Right lung (tissue), 5 donors: ENCODE results near the gene PPP2R3B. TPM values are rescaled to one million over a fixed set of nuclear protein-coding genes. Genes with fewer than 3 reads are reported as not detected.
A peak's percentile ranks its signal among the peaks of the same experiment; 100 is the strongest.
"Not testable (repeated sequence)": the region's sequence is repeated elsewhere in the genome, so short reads cannot be mapped to it uniquely, and the experiment has no call there.

Source experiments
- DNase-seq, 2 donors: peaks; one replicate each; pipeline ENCODE4 v3.0.0-alpha.2; 2013
- polyA plus RNA-seq, 5 donors: library from polyadenylated mRNA; unstranded; fragments of 120-200 nt; gene quantifications; one replicate each; pipeline versions ENCODE4 v1.2.1 to v1.2.3, GENCODE V29; 2013; ENCODE audit warnings: inconsistent platforms in 1 of 5, low replicate concordance in 1 of 5; ENCODE audit not compliant: insufficient read length in 5 of 5, insufficient read depth in 1 of 5

PPP2R3B gene
- polyA plus RNA-seq, 5 donors = 13.9 to 36.2 (median 23.5) TPM

- DNase-seq = no peak
Observed at GRCh38 chrX:413322-414201, 26.9 kb upstream of the PPP2R3B start.

- no peak for DNase-seq
Observed at GRCh38 chrX:410296-410695, 23.6 kb upstream of the PPP2R3B start.

- DNase-seq = no peak
Observed at GRCh38 chrX:405149-405548, 18.4 kb upstream of the PPP2R3B start.

- DNase-seq = no peak
Observed at GRCh38 chrX:404656-405055, 17.9 kb upstream of the PPP2R3B start.

- DNase-seq = no peak
Observed at GRCh38 chrX:402857-403256, 16.1 kb upstream of the PPP2R3B start.

- DNase-seq = no peak
Observed at GRCh38 chrX:400258-400657, 13.6 kb upstream of the PPP2R3B start.

GRCh38 chrX:397575-397974 is 10.9 kb upstream of the PPP2R3B start:
- no peak for DNase-seq

- no peak for DNase-seq
Observed at GRCh38 chrX:394830-395229, 8.1 kb upstream of the PPP2R3B start.

- DNase-seq = no peak
Observed at GRCh38 chrX:392575-392846, 5.8 kb upstream of the PPP2R3B start.

GRCh38 chrX:391717-392574 is 5.2 kb upstream of the PPP2R3B start:
- DNase-seq = no peak

GRCh38 chrX:390459-390858 is 3.8 kb upstream of the PPP2R3B start:
- DNase-seq = no peak

GRCh38 chrX:389021-389441 is 2.3 kb upstream of the PPP2R3B start:
- DNase-seq = no peak

GRCh38 chrX:387729-388128 is 1.0 kb upstream of the PPP2R3B start:
- no peak for DNase-seq

- DNase-seq = peak in 1 of 2 donors; percentile 9
Observed at GRCh38 chrX:386239-386767, 404 bp downstream of the PPP2R3B start.

GRCh38 chrX:385736-386135 is 971 bp downstream of the PPP2R3B start:
- not testable (repeated sequence) for DNase-seq

GRCh38 chrX:384861-385260 is 1.8 kb downstream of the PPP2R3B start:
- DNase-seq = no peak

GRCh38 chrX:378443-378842 is 8.3 kb downstream of the PPP2R3B start:
- no peak for DNase-seq

GRCh38 chrX:376206-376605 is 10.5 kb downstream of the PPP2R3B start:
- DNase-seq = not testable (repeated sequence)

- no peak for DNase-seq
Observed at GRCh38 chrX:375181-376036, 11.3 kb downstream of the PPP2R3B start.

GRCh38 chrX:374596-374995 is 12.1 kb downstream of the PPP2R3B start:
- no peak for DNase-seq

- peak in 1 of 2 donors; percentile 21 for DNase-seq
Observed at GRCh38 chrX:373641-374471, 12.9 kb downstream of the PPP2R3B start.
